Measurements from ENCODE around the gene SATB2.

SATB2 gene

GRCh38 chr2:199465988-199466691 is 8.4 kb upstream of the SATB2 start:
- DNase-seq (ENCODE audit: low spot score), result no peak

GRCh38 chr2:199465390-199465789 is 7.7 kb upstream of the SATB2 start:
- DNase-seq (ENCODE audit: low spot score), result no peak

- DNase-seq (ENCODE audit: low spot score), result no peak
Observed at GRCh38 chr2:199464606-199465352, 7.0 kb upstream of the SATB2 start.

GRCh38 chr2:199463708-199464605 is 6.2 kb upstream of the SATB2 start:
- no peak for DNase-seq (ENCODE audit: low spot score)

GRCh38 chr2:199462956-199463692 is 5.4 kb upstream of the SATB2 start:
- peak; percentile 76 for DNase-seq (ENCODE audit: low spot score)

GRCh38 chr2:199462347-199462955 is 4.7 kb upstream of the SATB2 start:
- DNase-seq (ENCODE audit: low spot score), result no peak

GRCh38 chr2:199461711-199462346 is 4.1 kb upstream of the SATB2 start:
- DNase-seq (ENCODE audit: low spot score), result no peak

- DNase-seq (ENCODE audit: low spot score), result no peak
Observed at GRCh38 chr2:199460846-199461710, 3.3 kb upstream of the SATB2 start.

GRCh38 chr2:199460101-199460671 is 2.4 kb upstream of the SATB2 start:
- peak; percentile 38 for DNase-seq (ENCODE audit: low spot score)

GRCh38 chr2:199459286-199460100 is 1.8 kb upstream of the SATB2 start:
- DNase-seq (ENCODE audit: low spot score), result peak; percentile 93

GRCh38 chr2:199458806-199459285 is 1.1 kb upstream of the SATB2 start:
- no peak for DNase-seq (ENCODE audit: low spot score)

- DNase-seq (ENCODE audit: low spot score), result peak; percentile 62
Observed at GRCh38 chr2:199458009-199458805, 468 bp upstream of the SATB2 start.

GRCh38 chr2:199456383-199457146 is 1.2 kb downstream of the SATB2 start:
- peak; percentile 22 for DNase-seq (ENCODE audit: low spot score)

GRCh38 chr2:199455545-199456382 is 2.0 kb downstream of the SATB2 start:
- peak; percentile 85 for DNase-seq (ENCODE audit: low spot score)

GRCh38 chr2:199455210-199455544 is 2.6 kb downstream of the SATB2 start:
- DNase-seq (ENCODE audit: low spot score), result no peak

- no peak for DNase-seq (ENCODE audit: low spot score)
Observed at GRCh38 chr2:199452991-199453379, 4.8 kb downstream of the SATB2 start.
